Upper lobe of left lung (tissue), 6 donors: ENCODE results near the gene NUP153. TPM values are rescaled to one million over a fixed set of nuclear protein-coding genes. Genes with fewer than 3 reads are reported as not detected.

ENCODE experiments used
- ATAC-seq, 2 donors: fragments of 200-7000 bp; cut with Tn5 transposase; one replicate each; pipeline ENCODE4 v1.9.1; 2022; ENCODE audit warnings: mild to moderate bottlenecking in 2 of 2, moderate library complexity in 2 of 2; ENCODE audit not compliant: low FRiP score in 2 of 2
- DNase-seq, 2 donors: peaks; one replicate each; pipeline ENCODE4 v3.0.0-alpha.2; 2019 to 2020
- H3K27ac ChIP-seq, 4 donors: fragments of 200-600 bp; sonication (generic); one replicate each; pipeline ENCODE4 v1.5.1; 2016 to 2019
- H3K27me3 ChIP-seq, 4 donors: fragments of 200-600 bp; sonication (generic); one replicate each; pipeline ENCODE4 v1.5.1; 2017 to 2019
- H3K36me3 ChIP-seq, 4 donors: fragments of 200-600 bp; sonication (generic); one replicate each; pipeline ENCODE4 v1.5.1; 2016 to 2019
- H3K4me1 ChIP-seq, 4 donors: fragments of 200-600 bp; sonication (generic); one replicate each; pipeline ENCODE4 v1.5.1; 2018 to 2019
- H3K4me3 ChIP-seq, 4 donors: fragments of 200-600 bp; sonication (generic); one replicate each; pipeline ENCODE4 v1.5.1; 2017 to 2019; ENCODE audit warnings: mild to moderate bottlenecking in 2 of 4, moderate library complexity in 1 of 4
- H3K9me3 ChIP-seq, 4 donors: fragments of 200-600 bp; sonication (generic); one replicate each; pipeline ENCODE4 v1.5.1; 2018 to 2019
- CTCF ChIP-seq, 6 experiments: fragments of 450-650 bp in 4 of 6; fragments of 200-600 bp in 2 of 6; sonication (generic) in 2 of 6; IDR thresholded peaks; one replicate each; pipeline ENCODE4 v1.5.1; 2016 to 2019; ENCODE audit warnings: antibody characterized with exemption in 6 of 6
- EP300 ChIP-seq, 4 donors: sonication (generic); formaldehyde crosslinking; IDR thresholded peaks; one replicate each; pipeline ENCODE4 v1.5.1; 2017; ENCODE audit warnings: antibody characterized with exemption in 4 of 4, control low read depth in 2 of 4
- POLR2A ChIP-seq, 4 donors: fragments of 450-650 bp; IDR thresholded peaks; one replicate each; pipeline ENCODE4 v1.5.1; 2016 to 2017; ENCODE audit warnings: antibody characterized with exemption in 4 of 4, mild to moderate bottlenecking in 2 of 4
- POLR2AphosphoS5 ChIP-seq, 2 donors: sonication (generic); formaldehyde crosslinking; IDR thresholded peaks; one replicate each; pipeline ENCODE4 v1.5.1; 2017; ENCODE audit warnings: antibody characterized with exemption in 2 of 2
- WGBS, 2 donors: methylation state at CpG; one replicate each; pipeline ENCODE4 v1.1.5; 2017 to 2018; 5-methylcytosine and 5-hydroxymethylcytosine counted together
- total RNA-seq, 6 donors: library from RNA; depleted of rRNA in 4 of 6; stranded (reverse); fragments of >200 nt in 4 of 6; gene quantifications; one replicate each; pipeline versions ENCODE4 v1.1.0 to v1.2.1, GENCODE V29; 2016 to 2021
- donor health status: DM: no; HTN: no; CAD: no; lungs with moderate emphysema.
- donor health status: DM: no; HTN: yes; CAD: no; lungs with severe emphysema.

Gene NUP153
- total RNA-seq, 6 donors from 2014 or later: 16.9 to 43.8 (median 29.0) TPM

GRCh38 chr6:17633465-17634188 lies 73.1 kb downstream of the NUP153 start:
- Histone ChIP-seq H3K36me3 (peaks cover 5 to 55% (median 18%) of the 10 kb centered on the region in 4 donors), H3K4me3 (no peak overlapping the region)

GRCh38 chr6:17632934-17633333 lies 73.8 kb downstream of the NUP153 start:
- peaks cover 5 to 55% (median 19%) of the 10 kb centered on the region in 4 donors for H3K36me3 ChIP-seq
- H3K27ac ChIP-seq: no peak overlapping the region
- H3K4me3 ChIP-seq: no peak overlapping the region
- DNase-seq: no peak
- no peaks in the 10 kb centered on the region for H3K9me3 ChIP-seq
- H3K4me1 ChIP-seq: peaks cover 0 to 32% (median 8%) of the 10 kb centered on the region in 4 donors
- 69 to 72% methylated on average over 1 of the region's 1 CpG for WGBS, 2 donors
- H3K27me3 ChIP-seq: no peaks in the 10 kb centered on the region
- TF ChIP-seq EP300 (IDR thresholded peaks at IDR 0.05) (no peak), POLR2AphosphoS5 (IDR thresholded peaks at IDR 0.05) (no peak), POLR2A (IDR thresholded peaks at IDR 0.05) (no peak), CTCF (IDR thresholded peaks at IDR 0.05) (no peak)
- ATAC-seq: no peak

More at GRCh38 chr6:17633465-17634188, 73.1 kb downstream of the NUP153 start:
- 70 to 75% methylated on average over 2 of the region's 2 CpGs for WGBS, 2 donors
- no peak overlapping the region for H3K27ac ChIP-seq
- DNase-seq: no peak
- H3K9me3 ChIP-seq: no peaks in the 10 kb centered on the region
- peaks cover 0 to 32% (median 8%) of the 10 kb centered on the region in 4 donors for H3K4me1 ChIP-seq
- no peak for ATAC-seq
- no peaks in the 10 kb centered on the region for H3K27me3 ChIP-seq
- no peak for TF ChIP-seq POLR2A (IDR thresholded peaks at IDR 0.05)
- TF ChIP-seq POLR2AphosphoS5 (IDR thresholded peaks at IDR 0.05): no peak
- no peak for TF ChIP-seq EP300 (IDR thresholded peaks at IDR 0.05)
- TF ChIP-seq CTCF (IDR thresholded peaks at IDR 0.05): no peak

GRCh38 chr6:17630511-17631073 lies 76.1 kb downstream of the NUP153 start:
- Histone ChIP-seq H3K4me1 (peaks cover 0 to 32% (median 8%) of the 10 kb centered on the region in 4 donors), H3K9me3 (no peaks in the 10 kb centered on the region), H3K36me3 (peaks cover 3 to 56% (median 10%) of the 10 kb centered on the region in 4 donors), H3K27me3 (no peaks in the 10 kb centered on the region), H3K4me3 (no peak overlapping the region), H3K27ac (peak overlapping the region in 1 of 4 donors; percentile 32)
- DNase-seq (peak in 1 of 2 donors; percentile 79), ATAC-seq (peak; percentile 29 to 57)
- TF ChIP-seq EP300 (IDR thresholded peaks at IDR 0.05) (no peak), POLR2AphosphoS5 (IDR thresholded peaks at IDR 0.05) (no peak), POLR2A (IDR thresholded peaks at IDR 0.05) (no peak), CTCF (IDR thresholded peaks at IDR 0.05) (no peak)
- 45 to 60% methylated on average over 5 of the region's 5 CpGs for WGBS, 2 donors

GRCh38 chr6:17629824-17630510 lies 76.8 kb downstream of the NUP153 start:
- Histone ChIP-seq H3K27ac (peak overlapping the region in 1 of 4 donors; percentile 32), H3K4me3 (no peak overlapping the region), H3K9me3 (no peaks in the 10 kb centered on the region), H3K4me1 (peaks cover 0 to 32% (median 8%) of the 10 kb centered on the region in 4 donors), H3K36me3 (peaks cover 9 to 57% (median 14%) of the 10 kb centered on the region in 4 donors), H3K27me3 (no peaks in the 10 kb centered on the region)
- ATAC-seq: no peak
- DNase-seq: no peak
- WGBS, 2 donors: 66 to 74% methylated on average over 8 of the region's 8 CpGs
- TF ChIP-seq EP300 (IDR thresholded peaks at IDR 0.05) (no peak), POLR2AphosphoS5 (IDR thresholded peaks at IDR 0.05) (no peak), CTCF (IDR thresholded peaks at IDR 0.05) (no peak), POLR2A (IDR thresholded peaks at IDR 0.05) (no peak)
